Endothelial cell of umbilical vein (primary cell): ENCODE results near the gene IGSF10. TPM values are rescaled to one million over a fixed set of nuclear protein-coding genes. Genes with fewer than 3 reads are reported as not detected.

ENCODE experiments used
- BruUV-seq: library from RNA; stranded (reverse); fragments of 400-500 nt; replicated peaks from 2 replicates; lab custom pipeline; 2021; lab: Mats Ljungman, UMichigan
- CTCF ChIA-PET: fragments of 300-600, 350-600 bp; sonication (Branson Sonifier 250); formaldehyde crosslinking; loops from one replicate; lab custom pipeline; 2021; ENCODE audit warnings: antibody characterized with exemption, inconsistent platforms; lab: Charles Lee
- POLR2A ChIA-PET: fragments of 300-600, 350-600 bp; sonication (Branson Sonifier 250); formaldehyde crosslinking; loops from one replicate; lab custom pipeline; 2021; ENCODE audit warnings: antibody characterized with exemption, inconsistent platforms; lab: Charles Lee
- DNase-seq: peaks from one replicate; pipeline ENCODE4 v3.0.0-alpha.2; 2011; ENCODE audit warnings: low read depth, low spot score
- FAIRE-seq: peaks from 2 replicates; lab custom pipeline; 2011; peaks lifted over from hg19 to GRCh38; lab: Jason Lieb, UNC
- H2AFZ ChIP-seq: 2 replicates; pipeline ENCODE4 v1.6.0; 2012; ENCODE audit warnings: low read depth, low read length, control low read depth, inconsistent platforms
- H3K27ac ChIP-seq: 2 replicates; pipeline ENCODE4 v1.5.1; 2011; ENCODE audit warnings: low read depth, mild to moderate bottlenecking, control low read depth, low read length, moderate library complexity; ENCODE audit not compliant: insufficient read depth
- H3K27me3 ChIP-seq, 2 experiments: 2 replicates each; pipeline versions ENCODE4 v1.6.0 to v1.6.1; 2011; ENCODE audit warnings: low read length in 2 of 2, mixed read lengths in 1 of 2; ENCODE audit not compliant: control insufficient read depth in 2 of 2, insufficient read depth in 2 of 2
- H3K36me3 ChIP-seq, 2 experiments: 2 replicates in 1 of 2; 3 replicates in 1 of 2; pipeline ENCODE4 v1.5.1; 2011; ENCODE audit warnings: low read length in 2 of 2, mild to moderate bottlenecking in 1 of 2, moderate library complexity in 1 of 2; ENCODE audit not compliant: control insufficient read depth in 2 of 2, insufficient read depth in 2 of 2; ENCODE audit errors: extremely low read depth in 1 of 2
- H3K4me1 ChIP-seq: 3 replicates; pipeline ENCODE4 v1.5.1; 2011; ENCODE audit warnings: mild to moderate bottlenecking, low read length; ENCODE audit not compliant: control insufficient read depth, insufficient read depth; ENCODE audit errors: extremely low read depth
- H3K4me2 ChIP-seq: 2 replicates; pipeline ENCODE4 v1.6.1; 2011; ENCODE audit warnings: low read length, control low read depth, mixed read lengths; ENCODE audit not compliant: insufficient read depth
- H3K4me3 ChIP-seq, 3 experiments: fragments of 200-600 bp in 1 of 3; sonication (generic), shearing (Covaris generic) in 1 of 3; replicated peaks in 1 of 3; 2 replicates each; pipeline ENCODE4 v1.5.1; 2011 to 2016; ENCODE audit warnings: control low read depth in 3 of 3, low read length in 3 of 3, mild to moderate bottlenecking in 2 of 3, inconsistent platforms in 1 of 3, low read depth in 1 of 3, moderate library complexity in 1 of 3; ENCODE audit not compliant: insufficient read depth in 1 of 3
- H3K79me2 ChIP-seq: 2 replicates; pipeline ENCODE4 v1.6.0; 2012; ENCODE audit warnings: low read length, inconsistent platforms; ENCODE audit not compliant: control insufficient read depth, insufficient read depth
- H3K9ac ChIP-seq: replicated peaks from 2 replicates; pipeline ENCODE3; 2011; ENCODE audit warnings: low read length, control low read depth; ENCODE audit not compliant: insufficient read depth; ENCODE audit errors: extremely low read depth
- H3K9me1 ChIP-seq: replicated peaks from 3 replicates; pipeline ENCODE4 v1.6.0; 2011; ENCODE audit warnings: mild to moderate bottlenecking, low read length; ENCODE audit not compliant: control insufficient read depth, insufficient read depth; ENCODE audit errors: extremely low read depth
- H3K9me3 ChIP-seq: replicated peaks from 2 replicates; pipeline ENCODE4 v1.5.1; 2012; ENCODE audit warnings: low read length, inconsistent platforms; ENCODE audit not compliant: control insufficient read depth, insufficient read depth
- H4K20me1 ChIP-seq: replicated peaks from 2 replicates; pipeline ENCODE3; 2011; ENCODE audit warnings: mild to moderate bottlenecking, low read length; ENCODE audit not compliant: control insufficient read depth, insufficient read depth; ENCODE audit errors: extremely low read depth
- FOS ChIP-seq: IDR thresholded peaks from 2 replicates; pipeline ENCODE4 v1.6.1; 2011; ENCODE audit warnings: mild to moderate bottlenecking, low read length, moderate library complexity, borderline replicate concordance; ENCODE audit not compliant: insufficient read depth
- JUN ChIP-seq: IDR thresholded peaks from 2 replicates; pipeline ENCODE4 v1.6.1; 2011; ENCODE audit warnings: borderline replicate concordance, low read depth; ENCODE audit not compliant: insufficient read length, insufficient read depth
- MYC ChIP-seq: IDR thresholded peaks from one replicate; pipeline ENCODE4 v1.6.1; 2011; ENCODE audit warnings: mild to moderate bottlenecking, low read depth, low read length
- POLR2A ChIP-seq: IDR thresholded peaks from 2 replicates; pipeline ENCODE4 v1.6.1; 2012; ENCODE audit warnings: low read depth, mild to moderate bottlenecking, control low read depth, low read length
- POLR2AphosphoS5 ChIP-seq: IDR thresholded peaks from 2 replicates; pipeline ENCODE4 v1.6.1; 2012; ENCODE audit warnings: low read depth, mild to moderate bottlenecking, control low read depth, low read length, moderate library complexity; ENCODE audit not compliant: insufficient read depth
- dilution Hi-C: fragments of 300-500 bp; cut with MboI; formaldehyde crosslinking; loops from one replicate; pipeline ENCODE4 v1.15.0; 2019; ENCODE audit warnings: low sequenced_read_pairs; ENCODE audit not compliant: extremely low pct_ligation_motif_present
- intact Hi-C: fragments of 100-400 bp; cut with micrococcal nuclease; formaldehyde crosslinking; loops from one replicate; pipeline ENCODE4 v1.10.0; 2022
- polyA plus RNA-seq, 4 experiments: library from polyadenylated mRNA; depleted of rRNA in 3 of 4; stranded (reverse) in 3 of 4; unstranded in 1 of 4; fragments of >200 nt; gene quantifications; 2 replicates each; pipeline versions ENCODE4 v1.2.1 to v1.2.3, GENCODE V29; 2011 to 2012; ENCODE audit warnings: missing spikeins in 1 of 4
- total RNA-seq: library from RNA; stranded (reverse); gene quantifications from 2 replicates; pipeline ENCODE4 v1.2.3, GENCODE V29; 2021
- TF ChIP-seq, protein P1 (sequence below): IDR thresholded peaks from 2 replicates; pipeline ENCODE4 v1.6.1; 2011; ENCODE audit not compliant: insufficient read depth, insufficient read length

The IGSF10 gene
- total and polyA plus RNA-seq, 2 donors (not counting 3 experiments of a cell fraction or from before 2014, with no cell fraction given), result 0.01 TPM; not detected in 1

DNA sequence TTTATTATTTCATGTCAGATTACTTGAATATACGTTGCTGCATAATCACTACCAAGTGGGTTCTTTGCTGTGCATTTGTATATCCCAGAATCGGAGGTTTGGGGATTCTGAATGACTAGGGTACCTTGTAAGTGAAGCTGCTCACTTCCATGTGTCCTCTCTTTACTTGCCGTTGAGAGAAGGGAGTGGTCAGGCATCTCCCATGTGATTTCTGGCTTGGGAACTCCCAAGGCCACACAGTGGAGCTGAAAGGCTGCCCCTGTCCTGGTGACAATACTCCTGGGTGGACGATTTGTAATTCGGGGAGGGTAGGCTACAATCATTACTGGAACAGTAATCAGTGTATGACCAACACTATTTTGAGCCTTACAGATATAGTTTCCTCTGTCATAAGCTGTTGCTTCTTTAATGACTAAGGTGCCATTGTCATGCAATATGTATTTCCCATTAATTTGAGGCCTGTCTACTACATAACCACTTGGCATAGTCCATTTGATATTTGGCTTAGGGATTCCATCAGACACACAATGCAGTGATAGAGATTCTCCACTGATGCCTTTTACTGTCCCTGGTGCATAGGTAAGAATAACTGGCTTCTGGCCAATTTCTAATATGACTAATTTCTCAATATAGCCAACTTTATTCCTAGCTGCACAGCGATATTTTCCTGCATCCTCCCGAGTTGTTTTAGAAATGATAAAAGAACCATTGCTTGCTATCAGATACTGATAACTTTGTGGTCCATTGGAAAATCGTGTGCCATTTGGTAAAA is 24.0 kb downstream of the IGSF10 start:
- intact Hi-C loops, result loop anchor here (1.0 to 5.0 kb wide), 2 partner anchors 29 to 210 kb away; no protein-coding TSS in a partner anchor
- POLR2A ChIA-PET, result no interaction called here
- Histone ChIP-seq H2AFZ (no peak overlapping the region), H3K27ac (no peak overlapping the region), H3K79me2 (no peaks in the 10 kb centered on the region), H3K9me3 (no peaks in the 10 kb centered on the region), H4K20me1 (no peaks in the 10 kb centered on the region), H3K4me2 (no peak overlapping the region), H3K4me1 (no peaks in the 10 kb centered on the region), H3K9ac (no peak overlapping the region), H3K27me3 (no peaks in the 10 kb centered on the region), H3K36me3 (no peaks in the 10 kb centered on the region), H3K9me1 (no peaks in the 10 kb centered on the region), H3K4me3 (no peak overlapping the region)
- TF ChIP-seq JUN (no peak), FOS (no peak), POLR2A (no peak), POLR2AphosphoS5 (no peak), MYC (no peak)
- TF ChIP-seq, protein P1, sequence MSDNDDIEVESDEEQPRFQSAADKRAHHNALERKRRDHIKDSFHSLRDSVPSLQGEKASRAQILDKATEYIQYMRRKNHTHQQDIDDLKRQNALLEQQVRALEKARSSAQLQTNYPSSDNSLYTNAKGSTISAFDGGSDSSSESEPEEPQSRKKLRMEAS, result no peak
- no peak for DNase-seq
- no peak for FAIRE-seq
- no TSS peak for BruUV-seq
- CTCF ChIA-PET, result interaction anchor here (2.5 to 5.8 kb wide), 2 partner anchors 11 to 401 kb away, joined by 6 to 145 read pairs; no protein-coding TSS in a partner anchor
- dilution Hi-C loops, result no loop called here
